CD4-positive, alpha-beta T cell (primary cell): ENCODE data around the gene RPL4. TPM values are rescaled to one million over a fixed set of nuclear protein-coding genes. Genes with fewer than 3 reads are reported as not detected.

Experiments
- ATAC-seq: fragments of 200-7000 bp; cut with Tn5 transposase; one replicate; pipeline ENCODE4 v1.10.0; 2022; ENCODE audit warnings: mild to moderate bottlenecking; ENCODE audit not compliant: poor library complexity
- CTCF ChIA-PET: fragments of 350-600 bp; sonication (Branson Sonifier 250); formaldehyde crosslinking; loops from one replicate; lab custom pipeline; 2021; ENCODE audit warnings: antibody characterized with exemption, inconsistent platforms; lab: Charles Lee
- POLR2A ChIA-PET: fragments of 350-600 bp; sonication (Branson Sonifier 250); formaldehyde crosslinking; loops from one replicate; lab custom pipeline; 2021; ENCODE audit warnings: antibody characterized with exemption, inconsistent platforms; lab: Charles Lee
- DNase-seq, 14 experiments: peaks; one replicate each; pipeline ENCODE4 v3.0.0-alpha.2; 2013 to 2020; ENCODE audit warnings: mixed read lengths in 2 of 14
- H3K27ac ChIP-seq, 2 donors: one replicate each; pipeline versions ENCODE4 v1.5.1 to v1.7.0; 2013; ENCODE audit warnings: low read length in 2 of 2, low read depth in 1 of 2, mild to moderate bottlenecking in 1 of 2
- H3K27me3 ChIP-seq, 2 experiments: 1 replicate in 1 of 2; 2 replicates in 1 of 2; pipeline versions ENCODE4 v1.6.1 to v1.7.0; 2013; ENCODE audit warnings: low read length in 2 of 2, control low read depth in 1 of 2, mild to moderate bottlenecking in 1 of 2, moderate library complexity in 1 of 2; ENCODE audit not compliant: insufficient read depth in 2 of 2, control insufficient read depth in 1 of 2
- H3K36me3 ChIP-seq: one replicate; pipeline ENCODE4 v1.6.1; 2013; ENCODE audit warnings: low read length, control low read depth; ENCODE audit not compliant: insufficient read depth
- H3K4me1 ChIP-seq: one replicate; pipeline ENCODE4 v1.6.1; 2013; ENCODE audit warnings: low read length, control low read depth; ENCODE audit not compliant: insufficient read depth
- H3K4me3 ChIP-seq: one replicate; pipeline ENCODE4 v1.5.1; 2013; ENCODE audit warnings: mild to moderate bottlenecking, low read length, moderate library complexity
- H3K9me3 ChIP-seq, 2 experiments: 1 replicate in 1 of 2; 2 replicates in 1 of 2; pipeline versions ENCODE4 v1.6.1 to v1.7.0; 2013; ENCODE audit warnings: low read length in 2 of 2, mild to moderate bottlenecking in 2 of 2, control low read depth in 1 of 2, moderate library complexity in 1 of 2; ENCODE audit not compliant: control insufficient read depth in 1 of 2, insufficient read depth in 1 of 2
- H3K27ac Mint-ChIP-seq: one replicate; pipeline ENCODE4 v1.8.0; 2020; ENCODE audit warnings: mixed read lengths
- H3K27me3 Mint-ChIP-seq: one replicate; pipeline ENCODE4 v1.8.0; 2021; ENCODE audit warnings: mixed read lengths
- H3K36me3 Mint-ChIP-seq: one replicate; pipeline ENCODE4 v1.8.0; 2021; ENCODE audit warnings: low read depth, mixed read lengths
- H3K4me1 Mint-ChIP-seq: one replicate; pipeline ENCODE4 v1.8.0; 2021; ENCODE audit warnings: low read depth, mixed read lengths
- H3K4me3 Mint-ChIP-seq: one replicate; pipeline ENCODE4 v1.8.0; 2020; ENCODE audit warnings: mild to moderate bottlenecking, mixed read lengths
- H3K9me3 Mint-ChIP-seq: one replicate; pipeline ENCODE4 v1.8.0; 2020; ENCODE audit warnings: mixed read lengths
- CTCF ChIP-seq: fragments of 200-600 bp; IDR thresholded peaks from one replicate; pipeline ENCODE4 v1.8.0; 2022; ENCODE audit warnings: antibody characterized with exemption, mild to moderate bottlenecking
- intact Hi-C, 2 experiments: fragments of 100-400 bp; cut with DNase I in 1 of 2; cut with micrococcal nuclease in 1 of 2; formaldehyde crosslinking; loops; one replicate each; pipeline versions ENCODE4 v1.15.1 to v1.9.0; 2023 to 2025; cut with DNase I, micrococcal nuclease
- polyA plus RNA-seq, 2 donors: library from polyadenylated mRNA; unstranded; fragments of 120-200 nt; gene quantifications; one replicate each; pipeline ENCODE4 v1.2.1, GENCODE V29; 2013
- total RNA-seq, 174 experiments: library from RNA in 2 of 174; stranded (reverse) in 2 of 174; gene quantifications; one replicate each; pipeline ENCODE4 v1.2.3 and lab custom pipeline; 2021 to 2026

Gene RPL4
- total RNA-seq, result 1,000 to 10,000 TPM; 4,558 to 4,627 TPM
- 6,485 TPM for polyA plus RNA-seq (2013, experiment 1 of 2)
- polyA plus RNA-seq (2013, experiment 2 of 2), result 6,488 TPM
- total RNA-seq (lab: John Stamatoyannopoulos, UW), result 1,628 to 4,325 (median 2,699) reads per million in 172 experiments

- H3K27ac Mint-ChIP-seq, result peak within 1 kb of the TSS; percentile 93
- Histone ChIP-seq H3K27ac (peak within 1 kb of the TSS; percentile 85 to 95), H3K27me3 (no peaks in the 10 kb centered on the region), H3K36me3 (peaks cover 38% of the 10 kb centered on the region), H3K4me1 (peaks cover 24% of the 10 kb centered on the region), H3K9me3 (no peaks in the 10 kb centered on the region), H3K4me3 (peak within 1 kb of the TSS; percentile 95)
- DNase-seq, result peak; percentile 69 to 91 (median 77)
- no peaks in the 10 kb centered on the region for H3K27me3 Mint-ChIP-seq
- no peaks in the 10 kb centered on the region for H3K9me3 Mint-ChIP-seq
- peaks cover 61% of the 10 kb centered on the region for H3K36me3 Mint-ChIP-seq
- H3K4me1 Mint-ChIP-seq, result peaks cover 51% of the 10 kb centered on the region
- intact Hi-C loops, result loop anchor here (1.0 to 10.0 kb wide), 8 partner anchors 32 to 1773 kb away; partner anchors contain the start of genes CLN6 (in 1 of the 2), FEM1B (in 1 of the 2), SMAD6 (in 1 of the 2) and TIPIN (in 1 of the 2)
- ChIA-PET POLR2A (interaction anchor here (0.7 to 1.6 kb wide), 17 partner anchors 8 to 1320 kb away, joined by 3 to 19 read pairs (median 4); partner anchors contain the start of genes CLPX, MAP2K1 and TIPIN), CTCF (interaction anchor here (1.1 kb wide), 1 partner anchor 118 kb away, joined by 4 read pairs; the partner anchor contains the start of gene MAP2K1)
- no peak for TF ChIP-seq CTCF
- peak within 1 kb of the TSS; percentile 100 for H3K4me3 Mint-ChIP-seq
- peak; percentile 85 for ATAC-seq
These were observed at the start of gene RPL4, which contains the start of gene ZWILCH for GRCh38 chr15:66504563-66505429. Gene RPL4 (minus strand): TSS chr15:66504855. CDS start chr15:66504790, 65 bp downstream. Gene ZWILCH (plus strand): TSS chr15:66505326. CDS start chr15:66505339, 13 bp downstream.

GRCh38 chr15:66545255-66545654 is 40.6 kb upstream of the RPL4 start:
- POLR2A ChIA-PET, result no interaction called here
- intact Hi-C loops, result no loop called here
- no peak overlapping the region for H3K4me3 ChIP-seq
- H3K4me1 ChIP-seq, result no peaks in the 10 kb centered on the region
- H3K4me1 Mint-ChIP-seq, result no peaks in the 10 kb centered on the region
- TF ChIP-seq CTCF, result no peak
- DNase-seq (no peak), ATAC-seq (no peak)
- H3K4me3 Mint-ChIP-seq, result no peak overlapping the region
- H3K36me3 ChIP-seq, result no peaks in the 10 kb centered on the region
- CTCF ChIA-PET, result no interaction called here
- no peaks in the 10 kb centered on the region for H3K9me3 ChIP-seq
- H3K27me3 Mint-ChIP-seq, result no peaks in the 10 kb centered on the region
- no peak overlapping the region for H3K27ac Mint-ChIP-seq
- H3K9me3 Mint-ChIP-seq, result no peaks in the 10 kb centered on the region
- no peaks in the 10 kb centered on the region for H3K27me3 ChIP-seq
- H3K36me3 Mint-ChIP-seq, result peaks cover 31% of the 10 kb centered on the region
- no peak overlapping the region for H3K27ac ChIP-seq

GRCh38 chr15:66542896-66543295 is 38.2 kb upstream of the RPL4 start:
- CTCF ChIA-PET, result no interaction called here
- DNase-seq (no peak), ATAC-seq (no peak)
- H3K4me1 Mint-ChIP-seq, result no peaks in the 10 kb centered on the region
- Histone ChIP-seq H3K4me3 (no peak overlapping the region), H3K27ac (no peak overlapping the region), H3K4me1 (no peaks in the 10 kb centered on the region), H3K9me3 (no peaks in the 10 kb centered on the region), H3K36me3 (peaks cover 5% of the 10 kb centered on the region), H3K27me3 (no peaks in the 10 kb centered on the region)
- no peaks in the 10 kb centered on the region for H3K27me3 Mint-ChIP-seq
- TF ChIP-seq CTCF, result no peak
- no peaks in the 10 kb centered on the region for H3K9me3 Mint-ChIP-seq
- H3K4me3 Mint-ChIP-seq, result no peak overlapping the region
- H3K36me3 Mint-ChIP-seq, result peaks cover 44% of the 10 kb centered on the region
- intact Hi-C loops, result no loop called here
- no peak overlapping the region for H3K27ac Mint-ChIP-seq
- POLR2A ChIA-PET, result no interaction called here
